ENCODE measurements around the gene TAL1. TPM values are rescaled to one million over a fixed set of nuclear protein-coding genes. Genes with fewer than 3 reads are reported as not detected.

TAL1 gene
- polyA plus RNA-seq, 1 of the 3 experiments (the other 2 are of a cell fraction), result not detected

GRCh38 chr1:47252795-47253194 is 20.8 kb upstream of the TAL1 start (continued):
- TF ChIP-seq RFX5 (IDR thresholded peaks at IDR 0.05; ENCODE audit: low read length) (no peak), NRF1 (IDR thresholded peaks at IDR 0.05; ENCODE audit: low read depth, low read length) (no peak), GATA2 (CRISPR knock-in tag; IDR thresholded peaks at IDR 0.05) (no peak), FOXJ3 (CRISPR knock-in tag; IDR thresholded peaks at IDR 0.05) (no peak), RCOR1 (IDR thresholded peaks at IDR 0.05; ENCODE audit: low read length) (no peak)

- no peak overlapping the region for H3K4me3 ChIP-seq (ENCODE audit: low read depth in 2 of 2, low read length in 1 of 2)
- DNase-seq, result no peak
- no peak overlapping the region for H3K4me2 ChIP-seq
- no peaks in the 10 kb centered on the region for H3K79me2 ChIP-seq (ENCODE audit: insufficient read depth)
- H2AFZ ChIP-seq (ENCODE audit: low read depth), result no peak overlapping the region
- ChIA-PET CTCF (interaction anchor here (0.8 to 2.9 kb wide), 3 partner anchors 10 to 59 kb away, joined by 3 to 23 read pairs (median 3); no protein-coding TSS in a partner anchor), POLR2A (no interaction called here)
- WGBS (ENCODE audit: low lambda C conversion rate), result 85% methylated on average over 1 of the region's 1 CpG
- H4K20me1 ChIP-seq (ENCODE audit: insufficient read depth), result no peaks in the 10 kb centered on the region
- no peaks in the 10 kb centered on the region for H3K9me2 ChIP-seq
- no peak for TF ChIP-seq FOSL2 (IDR thresholded peaks at IDR 0.05; ENCODE audit: borderline replicate concordance, low read depth)
- TF ChIP-seq TCF12 (IDR thresholded peaks at IDR 0.05), result no peak
- no peak for TF ChIP-seq SIN3A (IDR thresholded peaks at IDR 0.05; ENCODE audit: borderline replicate concordance, low read depth, low read length)
- no peak for TF ChIP-seq MAX (IDR thresholded peaks at IDR 0.05; ENCODE audit: low read depth)
- no peak for TF ChIP-seq GABPA (IDR thresholded peaks at IDR 0.05; ENCODE audit: low read depth)
- TF ChIP-seq ELF1 (IDR thresholded peaks at IDR 0.05), result no peak
- no peak for TF ChIP-seq RXRA (IDR thresholded peaks at IDR 0.05; ENCODE audit: borderline replicate concordance, low read depth)
- no peak for TF ChIP-seq ZBTB33 (IDR thresholded peaks at IDR 0.05; ENCODE audit: borderline replicate concordance, low read depth)
- no peak for TF ChIP-seq POLR2AphosphoS5 (IDR thresholded peaks at IDR 0.05; ENCODE audit: low read depth, low read length)
- no peak for TF ChIP-seq FOXJ3 (CRISPR knock-in tag; IDR thresholded peaks at IDR 0.05)
- no peak for TF ChIP-seq FOXM1 (IDR thresholded peaks at IDR 0.05; ENCODE audit: low read depth)
- no peak for TF ChIP-seq CHD2 (IDR thresholded peaks at IDR 0.05; ENCODE audit: low read length, partially characterized antibody)
- no peak for TF ChIP-seq IRF3 (IDR thresholded peaks at IDR 0.05; ENCODE audit: low read depth, low read length)
- TF ChIP-seq RCOR1 (IDR thresholded peaks at IDR 0.05; ENCODE audit: low read length), result no peak
- no peak overlapping the region for H3K27ac ChIP-seq (ENCODE audit: low read depth in 2 of 2, low read length in 1 of 2)
- H3K9me3 ChIP-seq, result no peaks in the 10 kb centered on the region
- peaks cover 8 to 33% of the 10 kb centered on the region in 2 experiments for H3K36me3 ChIP-seq (replicated peaks in 1 of 2; ENCODE audit: control insufficient read depth in 1 of 2, insufficient read depth in 2 of 2, low read length in 1 of 2)
- no peak overlapping the region for H3K9ac ChIP-seq
- no peaks in the 10 kb centered on the region for H3F3A ChIP-seq (replicated peaks; ENCODE audit: insufficient read depth)
- H3K4me1 ChIP-seq (ENCODE audit: control insufficient read depth in 1 of 2, insufficient read depth in 2 of 2, low read depth in 1 of 2, low read length in 1 of 2), result no peaks in the 10 kb centered on the region
- no peaks in the 10 kb centered on the region for H3K27me3 ChIP-seq (ENCODE audit: insufficient read depth)
These were observed 20.3 kb upstream of the TAL1 start for GRCh38 chr1:47252369-47252768.

Measured in SK-N-SH (cell line).